GM12801 (cell line): ENCODE results near the gene DHRS3.

Experiments
- TF ChIP-seq, protein P1 (sequence below): IDR thresholded peaks from one replicate; pipeline ENCODE4 v1.5.1; 2011; ENCODE audit warnings: control low read depth; ENCODE audit not compliant: insufficient read length; ENCODE audit errors: extremely low read depth

The DHRS3 gene

DNA sequence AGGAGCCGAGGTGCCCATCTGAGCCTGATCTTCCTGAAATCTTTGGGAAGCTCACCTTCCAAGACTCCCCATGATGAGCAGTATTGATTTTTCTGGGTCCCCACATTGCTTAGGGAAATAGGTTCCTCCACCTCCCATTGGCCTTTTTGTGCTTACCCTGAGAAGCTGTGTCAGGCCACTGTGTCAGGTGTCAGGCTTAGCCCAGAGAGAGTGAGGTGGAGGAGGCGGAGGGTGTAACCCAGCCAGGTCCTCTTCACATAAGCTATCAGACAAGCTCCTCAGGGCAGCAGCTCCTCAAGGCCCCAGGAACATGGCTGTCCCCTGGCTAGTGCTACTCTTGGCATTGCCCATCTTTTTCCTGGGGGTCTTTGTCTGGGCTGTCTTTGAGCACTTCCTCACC, 26.2 kb upstream of the DHRS3 start:
- TF ChIP-seq, protein P1, sequence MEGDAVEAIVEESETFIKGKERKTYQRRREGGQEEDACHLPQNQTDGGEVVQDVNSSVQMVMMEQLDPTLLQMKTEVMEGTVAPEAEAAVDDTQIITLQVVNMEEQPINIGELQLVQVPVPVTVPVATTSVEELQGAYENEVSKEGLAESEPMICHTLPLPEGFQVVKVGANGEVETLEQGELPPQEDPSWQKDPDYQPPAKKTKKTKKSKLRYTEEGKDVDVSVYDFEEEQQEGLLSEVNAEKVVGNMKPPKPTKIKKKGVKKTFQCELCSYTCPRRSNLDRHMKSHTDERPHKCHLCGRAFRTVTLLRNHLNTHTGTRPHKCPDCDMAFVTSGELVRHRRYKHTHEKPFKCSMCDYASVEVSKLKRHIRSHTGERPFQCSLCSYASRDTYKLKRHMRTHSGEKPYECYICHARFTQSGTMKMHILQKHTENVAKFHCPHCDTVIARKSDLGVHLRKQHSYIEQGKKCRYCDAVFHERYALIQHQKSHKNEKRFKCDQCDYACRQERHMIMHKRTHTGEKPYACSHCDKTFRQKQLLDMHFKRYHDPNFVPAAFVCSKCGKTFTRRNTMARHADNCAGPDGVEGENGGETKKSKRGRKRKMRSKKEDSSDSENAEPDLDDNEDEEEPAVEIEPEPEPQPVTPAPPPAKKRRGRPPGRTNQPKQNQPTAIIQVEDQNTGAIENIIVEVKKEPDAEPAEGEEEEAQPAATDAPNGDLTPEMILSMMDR: no peak

DNA sequence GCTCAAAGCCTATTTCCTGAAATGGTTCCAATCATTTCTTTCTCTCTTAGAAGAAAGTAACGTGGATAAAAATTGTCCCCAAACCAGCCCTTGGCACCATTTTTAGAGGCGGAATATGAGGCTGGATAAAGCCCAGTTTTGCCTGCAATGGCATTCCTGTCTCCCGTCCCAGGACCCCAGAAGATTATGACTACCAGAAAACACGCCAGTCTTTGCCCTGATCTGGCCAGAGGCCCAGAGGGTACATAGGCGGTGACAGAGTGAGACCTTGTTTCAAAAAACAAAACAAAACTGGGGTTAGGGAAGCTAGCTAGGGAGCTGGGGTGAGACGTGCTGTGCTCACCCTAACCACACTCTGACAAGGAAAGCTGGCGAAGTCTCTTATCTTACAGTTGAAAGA, 25.8 kb upstream of the DHRS3 start, which contains the start of gene AADACL4:
TSS of gene AADACL4 (plus strand) at position 301 of the 400 bp plus-strand sequence. CDS start 462 bp downstream, outside the sequence.
- TF ChIP-seq, protein P1: no peak

DNA sequence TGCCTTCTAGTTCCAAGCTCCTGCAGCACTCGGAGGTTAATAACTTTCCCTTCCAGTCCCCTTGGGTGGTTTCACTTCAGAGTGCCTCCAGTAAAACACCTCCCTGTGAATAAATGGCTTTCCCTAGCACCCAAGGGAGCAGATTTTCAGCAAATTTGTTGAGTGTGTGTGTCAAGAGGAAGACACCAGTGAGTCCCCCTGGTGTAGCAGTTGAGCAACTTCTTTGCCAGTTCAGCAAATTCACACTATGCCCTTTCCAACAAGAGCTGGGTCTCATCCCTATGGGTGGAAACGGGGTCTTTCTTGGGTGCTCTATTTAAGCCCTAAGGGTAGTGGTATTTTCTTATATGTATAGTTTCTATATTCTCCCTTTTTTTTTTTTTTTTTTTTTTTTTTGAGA, 25.1 kb upstream of the DHRS3 start:
- TF ChIP-seq, protein P1: no peak

DNA sequence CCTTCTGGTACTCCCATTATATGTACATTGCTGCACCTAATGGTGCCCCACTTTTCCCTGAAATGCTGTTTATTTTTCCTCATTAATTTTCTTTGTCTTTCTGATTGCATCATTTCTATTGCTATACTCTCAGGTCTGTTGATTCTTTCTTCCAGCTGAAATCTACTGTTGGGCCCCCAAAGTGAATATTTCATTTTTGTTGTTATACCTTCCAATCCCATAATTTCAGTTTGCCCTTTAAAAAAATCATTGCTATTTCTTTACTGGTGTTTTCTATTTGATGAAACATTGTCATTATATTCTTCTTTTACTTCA, 22.9 kb upstream of the DHRS3 start:
- TF ChIP-seq, protein P1: no peak

DNA sequence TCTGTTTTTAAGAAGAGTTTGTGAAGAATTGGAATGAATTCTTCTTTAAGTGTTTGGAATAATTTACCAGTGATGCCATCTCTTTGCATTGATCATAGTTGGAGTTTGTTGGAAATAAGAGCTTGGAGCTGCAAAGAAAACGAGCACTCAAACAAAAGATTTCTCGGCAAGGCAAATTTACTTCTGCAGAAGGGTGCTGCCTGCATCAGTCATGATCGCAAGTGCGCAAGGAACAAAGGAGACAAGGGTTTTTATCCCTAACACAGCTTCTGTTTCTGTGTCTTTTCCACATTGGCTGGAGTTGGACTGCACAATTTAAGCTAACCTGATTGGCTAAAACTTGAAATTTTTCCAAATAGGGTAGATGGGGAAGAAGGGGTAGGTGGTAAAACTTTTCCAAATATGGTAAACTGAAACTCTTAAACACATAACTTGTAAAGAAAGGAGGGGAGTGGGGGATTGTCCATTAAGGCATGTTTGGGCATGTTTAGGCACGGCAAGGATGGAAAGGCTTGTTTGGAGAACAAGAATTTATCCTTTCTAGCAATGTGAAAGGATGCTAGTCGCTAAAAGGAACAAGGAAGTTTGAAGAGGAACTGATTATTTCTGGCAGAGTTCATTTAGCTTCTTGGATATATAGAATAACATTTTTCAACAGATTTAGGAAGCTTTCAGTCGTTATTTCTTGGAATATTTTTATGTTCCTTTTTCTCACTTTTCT, 22.4 kb upstream of the DHRS3 start:
- TF ChIP-seq, protein P1: no peak

DNA sequence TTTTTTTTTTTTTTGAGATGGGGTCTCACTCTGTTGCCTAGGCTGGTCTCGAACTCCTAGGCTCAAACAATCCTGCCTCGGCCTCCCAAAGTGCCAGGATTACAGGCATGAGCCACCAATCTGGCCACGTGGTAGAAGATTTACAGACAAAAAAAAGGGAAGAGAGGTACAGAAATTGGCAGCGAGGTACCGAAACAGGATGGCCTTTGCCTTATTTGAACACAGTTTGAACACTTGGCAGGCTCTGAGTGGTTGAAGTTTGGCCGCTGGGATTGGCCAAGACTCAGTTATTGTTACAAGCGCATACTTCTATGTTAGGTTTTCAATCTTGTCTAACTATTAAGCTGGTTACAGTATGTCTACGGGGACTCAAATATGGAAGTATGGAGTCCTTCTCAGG, 19.7 kb upstream of the DHRS3 start:
- TF ChIP-seq, protein P1: no peak

DNA sequence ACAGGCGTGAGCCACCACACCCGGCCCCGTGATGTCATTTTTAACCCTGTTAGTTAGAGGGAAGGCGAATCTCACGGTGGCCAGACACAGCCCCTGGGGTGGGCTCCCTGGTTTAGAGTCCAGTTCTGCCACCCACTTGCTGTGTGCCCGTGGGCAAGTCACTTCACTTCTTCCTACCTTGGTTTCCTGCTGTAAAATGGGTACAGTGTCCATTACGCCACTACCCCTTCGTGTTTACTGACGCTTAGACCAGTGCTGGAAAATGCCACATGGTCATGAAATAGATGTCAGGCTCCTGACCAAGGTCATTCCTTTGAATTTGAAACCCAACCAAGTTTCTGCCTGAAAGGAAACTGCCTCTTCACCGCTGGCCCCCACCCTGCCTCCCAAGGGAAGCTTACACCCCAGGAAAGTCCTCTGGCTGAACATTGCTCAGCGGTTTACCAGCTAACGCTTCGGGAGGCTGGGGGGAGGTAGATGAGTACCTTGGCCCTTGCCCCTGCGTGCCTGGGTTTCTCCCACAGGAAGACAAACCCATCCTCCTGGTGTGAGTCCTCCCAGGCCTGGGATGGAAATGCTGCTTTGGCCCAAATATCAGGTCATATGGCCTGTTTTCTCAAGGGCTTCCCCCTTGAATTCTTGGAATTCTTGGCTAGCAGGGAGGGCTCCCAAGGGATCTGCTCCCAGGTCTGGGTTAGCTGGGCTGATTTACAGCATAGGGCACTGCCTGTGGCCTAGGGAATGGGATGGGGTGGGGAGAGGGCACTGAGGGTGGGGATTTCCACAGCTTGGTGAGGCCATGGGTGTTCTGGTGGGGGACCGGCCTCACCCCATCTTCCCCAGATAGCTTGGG, 18.3 kb upstream of the DHRS3 start:
- TF ChIP-seq, protein P1: no peak
